SIG-M5 (cell line): ENCODE measurements around the gene CANX.

Experiments
- DNase-seq: peaks from one replicate; lab custom pipeline; 2025; lab: John Stamatoyannopoulos, UW

The CANX gene

DNA sequence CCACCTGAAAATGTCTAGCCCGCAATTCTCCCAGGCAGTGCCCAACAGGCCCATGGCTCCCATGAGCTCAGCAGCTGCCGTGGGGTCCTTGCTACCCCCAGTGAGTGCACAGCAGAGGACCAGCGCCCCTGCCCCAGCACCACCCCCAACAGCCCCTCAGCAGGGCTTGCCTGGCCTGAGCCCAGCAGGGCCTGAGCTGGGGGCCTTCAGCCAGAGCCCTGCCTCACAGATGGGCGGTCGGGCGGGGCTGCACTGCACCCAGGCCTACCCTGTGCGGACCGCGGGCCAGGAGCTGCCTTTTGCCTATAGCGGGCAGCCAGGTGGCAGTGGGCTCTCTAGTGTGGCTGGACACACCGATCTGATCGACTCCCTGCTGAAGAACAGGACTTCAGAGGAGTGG is 75.7 kb downstream of the CANX start:
- DNase-seq = no peak

GRCh38 chr5:179776411-179776938 is 77.7 kb downstream of the CANX start:
- DNase-seq = no peak

- DNase-seq = no peak
These were observed 78.7 kb downstream of the CANX start for GRCh38 chr5:179777456-179777855.

DNA sequence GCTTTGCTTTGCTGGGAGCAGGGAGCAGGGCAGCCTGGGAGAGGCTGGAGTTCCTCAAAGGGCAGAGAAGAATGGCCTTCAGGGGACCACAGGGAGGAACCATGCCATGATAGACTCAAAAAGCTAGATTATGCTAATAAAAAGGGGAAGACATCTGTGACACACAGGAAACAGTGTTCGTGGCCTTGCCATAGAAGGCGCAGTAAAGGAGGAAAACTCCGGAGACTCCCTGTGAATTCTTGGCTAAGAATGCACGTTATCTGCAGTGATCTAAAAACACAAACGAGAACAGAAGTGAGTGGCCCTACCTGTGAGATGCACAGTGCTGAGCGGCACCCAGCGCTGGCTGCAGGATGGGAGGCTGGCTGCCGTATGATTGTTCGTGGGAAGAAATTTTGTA is 79.1 kb downstream of the CANX start:
- DNase-seq = no peak

DNA sequence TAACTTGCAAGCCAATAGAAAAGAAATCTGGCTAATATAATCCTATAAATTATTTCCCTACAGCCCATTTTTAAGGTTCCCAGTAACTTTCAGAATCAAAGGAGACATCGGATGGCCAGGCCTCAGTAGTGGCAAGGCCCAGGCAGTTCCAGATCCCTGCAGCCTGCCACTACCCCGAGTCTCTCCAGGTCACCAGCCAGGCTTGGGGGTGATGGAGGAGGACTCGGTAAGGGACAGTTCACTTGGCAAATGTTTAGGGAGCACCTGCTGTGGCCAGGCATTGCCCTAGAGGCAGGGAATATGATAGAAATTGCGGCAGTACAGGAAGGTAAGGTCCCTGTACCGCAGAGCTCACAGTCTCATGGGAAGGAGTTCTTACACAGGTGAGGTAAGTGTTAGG is 79.8 kb downstream of the CANX start:
- DNase-seq = no peak

- no peak for DNase-seq
These were observed 81.1 kb downstream of the CANX start for GRCh38 chr5:179779826-179780225.

GRCh38 chr5:179780362-179780761 is 81.6 kb downstream of the CANX start:
- no peak for DNase-seq
